Neural cell (in vitro differentiated cells): ENCODE data around the gene ADAMTS4.

Source experiments
- EP300 ChIP-seq: fragments of 450-650 bp; conservative IDR thresholded peaks from 2 replicates; pipeline ENCODE4 v1.6.1; 2014; ENCODE audit warnings: antibody characterized with exemption, mild to moderate bottlenecking, moderate library complexity; ENCODE audit not compliant: poor library complexity, severe bottlenecking
- EZH2 ChIP-seq: fragments of 200-600, 300-800 bp; shearing (Covaris generic), sonication (generic); IDR thresholded peaks from 2 replicates; pipeline ENCODE4 v1.6.1; 2014; ENCODE audit warnings: antibody characterized with exemption, low read length, borderline replicate concordance, mild to moderate bottlenecking; ENCODE audit not compliant: insufficient read depth, poor library complexity, severe bottlenecking
- MXI1 ChIP-seq: fragments of 450-650 bp; conservative IDR thresholded peaks from 2 replicates; pipeline ENCODE4 v1.6.1; 2014; ENCODE audit warnings: antibody characterized with exemption, mild to moderate bottlenecking; ENCODE audit not compliant: poor library complexity, severe bottlenecking
- POLR2AphosphoS5 ChIP-seq: IDR thresholded peaks from 2 replicates; pipeline ENCODE4 v1.6.1; 2012
- RAD21 ChIP-seq: fragments of 450-650 bp; conservative IDR thresholded peaks from 2 replicates; pipeline ENCODE4 v1.6.1; 2014; ENCODE audit warnings: antibody characterized with exemption, mild to moderate bottlenecking, moderate library complexity
- SMC3 ChIP-seq: fragments of 450-650 bp; conservative IDR thresholded peaks from 2 replicates; pipeline ENCODE4 v1.6.1; 2014; ENCODE audit warnings: antibody characterized with exemption, mild to moderate bottlenecking, moderate library complexity; ENCODE audit not compliant: poor library complexity
- TAF1 ChIP-seq: IDR thresholded peaks from 2 replicates; pipeline ENCODE4 v1.6.1; 2012; ENCODE audit warnings: low read depth
- TF ChIP-seq, protein P1 (sequence below): fragments of 450-650 bp; IDR thresholded peaks from 2 replicates; pipeline ENCODE4 v1.5.1; 2014; ENCODE audit warnings: antibody characterized with exemption, mild to moderate bottlenecking, moderate library complexity; ENCODE audit not compliant: poor library complexity, severe bottlenecking
- TF ChIP-seq, protein P2 (sequence below): IDR thresholded peaks from 2 replicates; pipeline ENCODE4 v1.6.1; 2012; ENCODE audit warnings: borderline replicate concordance

- TF ChIP-seq POLR2AphosphoS5 (no peak), SMC3 (no peak), EZH2 (no peak), MXI1 (no peak), EP300 (no peak), RAD21 (no peak), TAF1 (no peak)
- TF ChIP-seq, protein P1, sequence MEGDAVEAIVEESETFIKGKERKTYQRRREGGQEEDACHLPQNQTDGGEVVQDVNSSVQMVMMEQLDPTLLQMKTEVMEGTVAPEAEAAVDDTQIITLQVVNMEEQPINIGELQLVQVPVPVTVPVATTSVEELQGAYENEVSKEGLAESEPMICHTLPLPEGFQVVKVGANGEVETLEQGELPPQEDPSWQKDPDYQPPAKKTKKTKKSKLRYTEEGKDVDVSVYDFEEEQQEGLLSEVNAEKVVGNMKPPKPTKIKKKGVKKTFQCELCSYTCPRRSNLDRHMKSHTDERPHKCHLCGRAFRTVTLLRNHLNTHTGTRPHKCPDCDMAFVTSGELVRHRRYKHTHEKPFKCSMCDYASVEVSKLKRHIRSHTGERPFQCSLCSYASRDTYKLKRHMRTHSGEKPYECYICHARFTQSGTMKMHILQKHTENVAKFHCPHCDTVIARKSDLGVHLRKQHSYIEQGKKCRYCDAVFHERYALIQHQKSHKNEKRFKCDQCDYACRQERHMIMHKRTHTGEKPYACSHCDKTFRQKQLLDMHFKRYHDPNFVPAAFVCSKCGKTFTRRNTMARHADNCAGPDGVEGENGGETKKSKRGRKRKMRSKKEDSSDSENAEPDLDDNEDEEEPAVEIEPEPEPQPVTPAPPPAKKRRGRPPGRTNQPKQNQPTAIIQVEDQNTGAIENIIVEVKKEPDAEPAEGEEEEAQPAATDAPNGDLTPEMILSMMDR, result no peak
- TF ChIP-seq, protein P2, sequence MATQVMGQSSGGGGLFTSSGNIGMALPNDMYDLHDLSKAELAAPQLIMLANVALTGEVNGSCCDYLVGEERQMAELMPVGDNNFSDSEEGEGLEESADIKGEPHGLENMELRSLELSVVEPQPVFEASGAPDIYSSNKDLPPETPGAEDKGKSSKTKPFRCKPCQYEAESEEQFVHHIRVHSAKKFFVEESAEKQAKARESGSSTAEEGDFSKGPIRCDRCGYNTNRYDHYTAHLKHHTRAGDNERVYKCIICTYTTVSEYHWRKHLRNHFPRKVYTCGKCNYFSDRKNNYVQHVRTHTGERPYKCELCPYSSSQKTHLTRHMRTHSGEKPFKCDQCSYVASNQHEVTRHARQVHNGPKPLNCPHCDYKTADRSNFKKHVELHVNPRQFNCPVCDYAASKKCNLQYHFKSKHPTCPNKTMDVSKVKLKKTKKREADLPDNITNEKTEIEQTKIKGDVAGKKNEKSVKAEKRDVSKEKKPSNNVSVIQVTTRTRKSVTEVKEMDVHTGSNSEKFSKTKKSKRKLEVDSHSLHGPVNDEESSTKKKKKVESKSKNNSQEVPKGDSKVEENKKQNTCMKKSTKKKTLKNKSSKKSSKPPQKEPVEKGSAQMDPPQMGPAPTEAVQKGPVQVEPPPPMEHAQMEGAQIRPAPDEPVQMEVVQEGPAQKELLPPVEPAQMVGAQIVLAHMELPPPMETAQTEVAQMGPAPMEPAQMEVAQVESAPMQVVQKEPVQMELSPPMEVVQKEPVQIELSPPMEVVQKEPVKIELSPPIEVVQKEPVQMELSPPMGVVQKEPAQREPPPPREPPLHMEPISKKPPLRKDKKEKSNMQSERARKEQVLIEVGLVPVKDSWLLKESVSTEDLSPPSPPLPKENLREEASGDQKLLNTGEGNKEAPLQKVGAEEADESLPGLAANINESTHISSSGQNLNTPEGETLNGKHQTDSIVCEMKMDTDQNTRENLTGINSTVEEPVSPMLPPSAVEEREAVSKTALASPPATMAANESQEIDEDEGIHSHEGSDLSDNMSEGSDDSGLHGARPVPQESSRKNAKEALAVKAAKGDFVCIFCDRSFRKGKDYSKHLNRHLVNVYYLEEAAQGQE, result no peak
These were observed 2.1 kb downstream of the ADAMTS4 start for GRCh38 chr1:161196521-161197451.
